Endothelial cell of umbilical vein (primary cell): ENCODE results near the gene QPCT.

ENCODE experiments used
- EZH2 ChIP-seq: IDR thresholded peaks from 2 replicates; pipeline ENCODE4 v1.6.1; 2012; ENCODE audit warnings: borderline replicate concordance, low read depth, mild to moderate bottlenecking, moderate library complexity, low read length, inconsistent platforms; ENCODE audit not compliant: severe bottlenecking
- JUN ChIP-seq: IDR thresholded peaks from 2 replicates; pipeline ENCODE4 v1.6.1; 2011; ENCODE audit warnings: borderline replicate concordance, low read depth; ENCODE audit not compliant: insufficient read length, insufficient read depth
- POLR2A ChIP-seq: IDR thresholded peaks from 2 replicates; pipeline ENCODE4 v1.6.1; 2012; ENCODE audit warnings: low read depth, mild to moderate bottlenecking, control low read depth, low read length
- POLR2AphosphoS5 ChIP-seq: IDR thresholded peaks from 2 replicates; pipeline ENCODE4 v1.6.1; 2012; ENCODE audit warnings: low read depth, mild to moderate bottlenecking, control low read depth, low read length, moderate library complexity; ENCODE audit not compliant: insufficient read depth
- TF ChIP-seq, protein P1 (sequence below), 2 donors: IDR thresholded peaks; 1 replicate in 1 of 2; 2 replicates in 1 of 2; pipeline ENCODE4 v1.5.1; 2011; ENCODE audit warnings: low read length in 2 of 2, mild to moderate bottlenecking in 2 of 2, moderate library complexity in 2 of 2, control low read depth in 1 of 2, inconsistent platforms in 1 of 2, low read depth in 1 of 2; ENCODE audit not compliant: insufficient read depth in 1 of 2; ENCODE audit errors: extremely low read depth in 1 of 2
- TF ChIP-seq, protein P2 (sequence below): IDR thresholded peaks from 2 replicates; pipeline ENCODE4 v1.6.1; 2011; ENCODE audit not compliant: insufficient read depth, insufficient read length

DNA sequence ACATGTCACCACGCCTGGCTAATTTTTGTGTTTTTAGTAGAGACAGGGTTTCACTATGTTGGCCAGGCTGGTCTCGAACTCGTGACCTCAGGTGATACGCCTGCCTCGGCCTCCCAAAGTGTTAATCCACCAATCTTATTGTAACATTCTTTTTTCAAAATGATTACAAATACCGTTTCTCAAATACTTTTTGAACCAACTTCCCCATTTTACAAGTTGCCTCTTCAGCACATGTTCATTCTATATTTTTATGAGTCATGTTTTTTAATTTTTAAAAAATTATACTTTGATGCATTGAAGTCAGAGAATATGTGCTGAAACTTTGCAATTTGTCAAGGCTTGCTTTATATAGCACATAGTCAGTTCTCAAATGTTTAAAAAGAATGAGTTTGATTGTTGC lies 58.2 kb downstream of the QPCT start:
- TF ChIP-seq, protein P1, sequence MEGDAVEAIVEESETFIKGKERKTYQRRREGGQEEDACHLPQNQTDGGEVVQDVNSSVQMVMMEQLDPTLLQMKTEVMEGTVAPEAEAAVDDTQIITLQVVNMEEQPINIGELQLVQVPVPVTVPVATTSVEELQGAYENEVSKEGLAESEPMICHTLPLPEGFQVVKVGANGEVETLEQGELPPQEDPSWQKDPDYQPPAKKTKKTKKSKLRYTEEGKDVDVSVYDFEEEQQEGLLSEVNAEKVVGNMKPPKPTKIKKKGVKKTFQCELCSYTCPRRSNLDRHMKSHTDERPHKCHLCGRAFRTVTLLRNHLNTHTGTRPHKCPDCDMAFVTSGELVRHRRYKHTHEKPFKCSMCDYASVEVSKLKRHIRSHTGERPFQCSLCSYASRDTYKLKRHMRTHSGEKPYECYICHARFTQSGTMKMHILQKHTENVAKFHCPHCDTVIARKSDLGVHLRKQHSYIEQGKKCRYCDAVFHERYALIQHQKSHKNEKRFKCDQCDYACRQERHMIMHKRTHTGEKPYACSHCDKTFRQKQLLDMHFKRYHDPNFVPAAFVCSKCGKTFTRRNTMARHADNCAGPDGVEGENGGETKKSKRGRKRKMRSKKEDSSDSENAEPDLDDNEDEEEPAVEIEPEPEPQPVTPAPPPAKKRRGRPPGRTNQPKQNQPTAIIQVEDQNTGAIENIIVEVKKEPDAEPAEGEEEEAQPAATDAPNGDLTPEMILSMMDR (IDR thresholded peaks at IDR 0.05; ENCODE audit: extremely low read depth in 1 of 2, insufficient read depth in 1 of 2, low read depth in 1 of 2, low read length in 2 of 2) = no peak
- TF ChIP-seq JUN (no peak), POLR2A (no peak), EZH2 (no peak), POLR2AphosphoS5 (no peak)
- TF ChIP-seq, protein P2, sequence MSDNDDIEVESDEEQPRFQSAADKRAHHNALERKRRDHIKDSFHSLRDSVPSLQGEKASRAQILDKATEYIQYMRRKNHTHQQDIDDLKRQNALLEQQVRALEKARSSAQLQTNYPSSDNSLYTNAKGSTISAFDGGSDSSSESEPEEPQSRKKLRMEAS = no peak
